Hematopoietic multipotent progenitor cell treated with erythropoietin and hydrocortisone succinate and interleukin-3 and kit ligand, for 6 days (in vitro differentiated cells): ENCODE results near the gene COA8.

ENCODE experiments used
- DNase-seq: peaks from one replicate; pipeline ENCODE4 v3.0.0-alpha.2; 2015

Gene COA8

GRCh38 chr14:103627073-103628025 is 64.6 kb downstream of the COA8 start:
- no peak for DNase-seq

DNA sequence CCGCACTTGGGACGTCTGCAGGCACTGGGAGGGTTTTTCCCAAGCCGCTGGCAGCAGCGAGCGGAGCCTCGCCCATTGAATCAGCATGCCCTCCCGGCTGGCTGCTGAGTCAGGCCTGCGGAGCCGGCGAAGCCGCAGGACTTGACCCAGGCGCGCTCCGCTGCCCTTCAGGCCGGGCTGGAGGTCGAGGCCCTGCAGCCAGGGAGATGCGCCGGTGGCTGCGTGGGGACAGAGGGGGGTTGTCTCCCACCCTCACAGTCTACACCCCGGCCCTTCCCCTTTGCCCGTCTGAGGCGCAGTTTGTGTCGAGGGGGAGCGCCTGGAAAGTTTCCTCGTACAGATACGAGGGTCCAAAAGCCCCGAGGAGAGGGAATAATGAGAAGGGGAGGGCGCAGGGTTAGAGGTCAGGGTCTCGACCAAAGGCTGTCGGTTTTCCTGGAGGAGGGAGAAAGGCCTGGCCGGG is 65.5 kb downstream of the COA8 start:
- DNase-seq, result peak; percentile 76

DNA sequence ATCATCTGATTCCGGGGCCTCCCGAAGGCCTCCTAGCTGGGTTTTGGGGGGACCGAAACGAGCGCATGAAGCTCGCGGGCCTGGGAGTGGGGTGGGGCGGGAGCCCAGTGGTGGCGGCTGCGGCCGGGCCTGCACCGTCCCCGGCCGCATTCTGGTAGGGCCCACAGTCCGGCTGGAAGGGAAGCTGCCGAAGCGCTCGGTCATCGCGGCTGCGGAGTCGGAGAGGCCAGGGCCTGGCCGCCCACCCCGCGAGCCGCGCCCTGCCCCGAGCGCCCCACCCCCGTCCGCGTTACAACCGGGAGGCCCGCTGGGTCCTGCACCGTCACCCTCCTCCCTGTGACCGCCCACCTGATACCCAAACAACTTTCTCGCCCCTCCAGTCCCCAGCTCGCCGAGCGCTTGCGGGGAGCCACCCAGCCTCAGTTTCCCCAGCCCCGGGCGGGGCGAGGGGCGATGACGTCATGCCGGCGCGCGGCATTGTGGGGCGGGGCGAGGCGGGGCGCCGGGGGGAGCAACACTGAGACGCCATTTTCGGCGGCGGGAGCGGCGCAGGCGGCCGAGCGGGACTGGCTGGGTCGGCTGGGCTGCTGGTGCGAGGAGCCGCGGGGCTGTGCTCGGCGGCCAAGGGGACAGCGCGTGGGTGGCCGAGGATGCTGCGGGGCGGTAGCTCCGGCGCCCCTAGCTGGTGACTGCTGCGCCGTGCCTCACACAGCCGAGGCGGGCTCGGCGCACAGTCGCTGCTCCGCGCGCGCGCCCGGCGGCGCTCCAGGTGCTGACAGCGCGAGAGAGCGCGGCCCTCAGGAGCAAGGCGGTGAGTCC is 66.1 kb downstream of the COA8 start, which contains the start of gene KLC1:
Gene KLC1, plus strand, starts transcription at position 528 of the 819 bp plus-strand sequence. CDS start 25,354 bp downstream, outside the sequence.
- peak; percentile 81 for DNase-seq

GRCh38 chr14:103629503-103630121 is 66.9 kb downstream of the COA8 start:
- peak; percentile 56 for DNase-seq

DNA sequence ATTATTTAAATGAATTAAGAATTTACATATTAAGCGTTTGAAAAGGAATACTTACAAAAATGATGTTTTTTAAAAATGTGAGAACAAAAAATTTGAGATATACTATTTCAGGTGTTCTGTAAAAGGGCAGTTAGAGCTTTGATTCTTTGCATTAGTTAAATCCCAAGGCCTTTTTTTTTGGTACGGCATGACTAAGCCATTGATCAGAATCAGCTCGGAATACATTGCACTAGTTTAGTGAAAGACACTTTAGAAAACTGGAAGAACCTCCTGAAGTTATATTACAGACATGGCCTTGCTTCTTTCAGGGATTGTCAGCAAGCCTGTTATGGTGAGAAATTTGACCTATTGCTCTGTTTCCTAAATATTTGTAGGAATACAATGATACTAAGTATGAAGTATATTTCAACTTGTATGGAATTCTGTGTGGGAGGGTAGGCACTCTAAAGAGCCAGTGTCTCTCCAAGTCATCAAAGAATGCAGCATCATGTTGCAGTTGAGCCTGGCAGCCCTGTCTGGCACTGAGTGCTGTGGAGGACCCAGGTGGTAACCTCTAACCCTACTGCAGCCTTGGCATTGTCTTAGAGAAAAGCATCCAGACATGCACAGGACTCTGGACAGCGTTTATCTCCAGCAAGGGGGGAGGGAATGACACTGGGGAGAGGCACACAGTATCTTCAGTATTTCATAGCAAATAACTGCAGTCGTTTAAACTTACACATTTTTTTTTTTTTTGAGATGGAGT is 67.8 kb downstream of the COA8 start:
- peak; percentile 33 for DNase-seq

GRCh38 chr14:103633391-103633790 is 70.6 kb downstream of the COA8 start:
- DNase-seq, result no peak

DNA sequence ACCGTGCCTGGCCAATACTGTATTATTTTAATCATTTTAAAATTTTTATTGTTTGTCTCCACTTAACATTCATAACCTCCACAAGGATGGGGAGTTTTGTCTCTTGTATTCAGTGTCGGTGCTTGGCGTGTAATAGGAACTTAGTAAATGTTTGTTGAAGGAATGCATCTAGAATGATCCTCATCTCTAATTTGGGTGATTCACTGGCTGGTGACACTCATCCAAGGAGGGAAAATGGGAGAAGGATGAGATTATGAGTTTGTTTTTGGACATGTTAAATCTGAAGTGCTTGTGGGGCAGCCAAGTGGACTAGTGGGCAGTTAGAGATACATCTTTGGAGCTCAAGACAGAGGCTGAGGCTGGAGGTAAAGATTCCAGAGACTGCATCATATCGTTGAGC is 71.4 kb downstream of the COA8 start:
- DNase-seq, result no peak

DNA sequence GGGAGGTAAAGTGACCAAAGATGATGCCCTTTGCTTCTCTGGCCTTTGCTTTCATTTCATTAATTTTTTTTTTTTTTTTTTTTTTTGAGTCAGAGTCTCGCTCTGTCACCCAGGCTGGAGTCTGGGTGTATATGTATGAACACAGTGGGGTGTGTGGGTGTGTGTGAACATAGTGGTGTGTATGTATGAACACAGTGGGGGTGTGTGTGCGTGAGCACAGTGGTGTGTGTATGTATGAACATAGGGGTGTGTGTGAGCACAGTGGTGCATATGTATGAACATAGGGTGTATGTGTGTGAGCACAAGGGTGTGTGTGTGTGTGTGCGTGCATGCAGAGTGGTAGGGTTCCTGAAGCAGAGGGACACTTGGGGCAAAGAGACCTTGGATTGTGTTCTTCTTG is 75.8 kb downstream of the COA8 start:
- DNase-seq, result no peak
